Measurements from ENCODE around the gene MORN3. TPM values are rescaled to one million over a fixed set of nuclear protein-coding genes. Genes with fewer than 3 reads are reported as not detected.
A peak's percentile ranks its signal among the peaks of the same experiment; 100 is the strongest.

Gene MORN3
- total and polyA plus RNA-seq, 2 of the 8 experiments (the other 6 are each of a cell fraction or from before 2014, with no cell fraction given), result 0.39 to 0.93 TPM

- ChIA-PET CTCF (ENCODE audit: partially characterized antibody) (interaction anchor here (0.6 to 7.9 kb wide), 48 partner anchors 12 to 975 kb away, joined by 3 to 52 read pairs (median 4); partner anchors contain the start of genes KDM2B and ORAI1), POLR2A (ENCODE audit: partially characterized antibody) (interaction anchor here (0.6 to 6.1 kb wide), 18 partner anchors 9 to 317 kb away, joined by 3 to 29 read pairs (median 4); partner anchors contain the start of genes KDM2B and ORAI1)
- Histone ChIP-seq H4K20me1 (replicated peaks in 1 of 2; ENCODE audit: control insufficient read depth in 1 of 2, insufficient read depth in 2 of 2, low read length in 2 of 2) (no peaks in the 10 kb centered on the region), H4K8ac (ENCODE audit: extremely low read depth, insufficient read depth, low read length) (peak overlapping the region; percentile 45; the same call in 1 of the 2 replicates), H4K91ac (replicated peaks; ENCODE audit: insufficient read length, low read length) (no peak overlapping the region), H3K27me3 (replicated peaks in 1 of 4; ENCODE audit: control insufficient read depth in 3 of 4, extremely low read depth in 1 of 4, insufficient read depth in 3 of 4, low read length in 3 of 4) (no peaks in the 10 kb centered on the region), H3K14ac (ENCODE audit: insufficient read length) (no peak overlapping the region), H2BK120ac (replicated peaks; ENCODE audit: low read depth, low read length) (no peak overlapping the region), H2BK12ac (ENCODE audit: low read depth, low read length) (no peak overlapping the region; the same call in 1 of the 2 replicates), H3K23ac (ENCODE audit: insufficient read length) (no peak overlapping the region), H3K9ac (replicated peaks in 1 of 4; ENCODE audit: extremely low read depth in 1 of 4, low read depth in 3 of 4, low read length in 3 of 4) (no peak overlapping the region), H3K9me3 (ENCODE audit: insufficient read depth in 2 of 2, low read depth in 1 of 2, low read length in 1 of 2) (no peaks in the 10 kb centered on the region), H4K5ac (ENCODE audit: insufficient read length, low read depth, low read length) (no peak overlapping the region), H3K36me3 (ENCODE audit: control insufficient read depth in 2 of 4, insufficient read depth in 4 of 4, low read length in 3 of 4) (no peaks in the 10 kb centered on the region), H2BK5ac (ENCODE audit: low read depth, low read length) (no peak overlapping the region), H2AFZ (ENCODE audit: low read length) (no peak overlapping the region), H3K79me2 (ENCODE audit: control insufficient read depth in 1 of 2, insufficient read depth in 2 of 2, low read length in 2 of 2) (no peaks in the 10 kb centered on the region), H2BK15ac (ENCODE audit: low read length) (no peak overlapping the region), H3K27ac (ENCODE audit: low read depth, low read length) (no peak overlapping the region), H2AK5ac (ENCODE audit: low read depth, low read length) (no peak overlapping the region), H2BK20ac (ENCODE audit: low read length) (no peak overlapping the region), H3K79me1 (ENCODE audit: low read depth, low read length) (no peaks in the 10 kb centered on the region; the same call in 1 of the 2 replicates), H3K4me3 (ENCODE audit: extremely low read depth in 1 of 4, insufficient read depth in 2 of 4, low read depth in 3 of 4, low read length in 4 of 4) (no peak overlapping the region), H3K56ac (replicated peaks; ENCODE audit: insufficient read length, low read depth, low read length) (no peak overlapping the region), H3K4ac (replicated peaks; ENCODE audit: insufficient read length, low read depth, low read length) (no peak overlapping the region), H3K23me2 (ENCODE audit: low read depth, low read length) (peaks cover 3% of the 10 kb centered on the region; the same call in 1 of the 2 replicates), H3K4me1 (replicated peaks in 1 of 4; ENCODE audit: control insufficient read depth in 3 of 4, insufficient read depth in 4 of 4, low read length in 3 of 4) (peaks cover 0 to 18% (median 7%) of the 10 kb centered on the region in 4 experiments; a peak in 6 of 7 replicates), H3K4me2 (ENCODE audit: insufficient read depth in 1 of 2, low read depth in 2 of 2, low read length in 2 of 2) (0 out of 4 replicates have a peak overlapping the region, but pooled peaks of 1 of the 2 experiments have one; percentile 33), H3K18ac (ENCODE audit: extremely low read depth, low read length) (peak overlapping the region; percentile 19; the same call in 1 of the 2 replicates)
- FAIRE-seq (no peak), DNase-seq (ENCODE audit: low read depth in 1 of 2, low spot score in 2 of 2) (peak in 1 of 2 experiments; percentile 80)
- WGBS, 2 experiments (ENCODE audit: extremely low coverage in 1 of 2, insufficient coverage in 1 of 2, insufficient read length in 1 of 2, insufficient replicate concordance in 2 of 2, low coverage in 1 of 2, low lambda C conversion rate in 2 of 2, missing lambda C conversion rate in 1 of 2), result 88% methylated on average over 18 of the region's 18 CpGs; no CpG with 5 or more reads in 1 of the 2 experiments
Measured at GRCh38 chr12:121668750-121669520, 519 bp downstream of the MORN3 start.

Data from H1 (cell line).